Measurements from ENCODE around the gene PUDP.
"Not testable (repeated sequence)": the region's sequence is repeated elsewhere in the genome, so short reads cannot be mapped to it uniquely, and the experiment has no call there.

The PUDP gene

GRCh38 chrX:7071390-7071789, 76.6 kb downstream of the PUDP start:
- DNase-seq = no peak

- no peak for DNase-seq
Measured at GRCh38 chrX:7069556-7069955, 78.4 kb downstream of the PUDP start.

GRCh38 chrX:7068939-7069367, 79.0 kb downstream of the PUDP start:
- DNase-seq = no peak

- DNase-seq = no peak
Measured at GRCh38 chrX:7067256-7067655, 80.7 kb downstream of the PUDP start.

- no peak for DNase-seq
Measured at GRCh38 chrX:7065473-7065872, 82.5 kb downstream of the PUDP start.

GRCh38 chrX:7062903-7063302, 85.0 kb downstream of the PUDP start:
- DNase-seq = no peak

- no peak for DNase-seq
Measured at GRCh38 chrX:7062276-7062675, 85.7 kb downstream of the PUDP start.

- no peak for DNase-seq
Measured at GRCh38 chrX:7061429-7061828, 86.5 kb downstream of the PUDP start.

- DNase-seq = no peak
Measured at GRCh38 chrX:7060444-7060843, 87.5 kb downstream of the PUDP start.

GRCh38 chrX:7059859-7060258, 88.1 kb downstream of the PUDP start:
- DNase-seq = no peak

GRCh38 chrX:7059214-7059838, 88.6 kb downstream of the PUDP start:
- no peak for DNase-seq

GRCh38 chrX:7055386-7056137, 92.4 kb downstream of the PUDP start:
- DNase-seq = no peak

GRCh38 chrX:7054219-7055216, 93.4 kb downstream of the PUDP start:
- no peak for DNase-seq

- no peak for DNase-seq
Measured at GRCh38 chrX:7052541-7052940, 95.4 kb downstream of the PUDP start.

- DNase-seq = no peak
Measured at GRCh38 chrX:7050271-7050670, 97.7 kb downstream of the PUDP start.

- no peak for DNase-seq
Measured at GRCh38 chrX:7047951-7048350, 100.0 kb downstream of the PUDP start.

GRCh38 chrX:7045238-7045955, 102.6 kb downstream of the PUDP start:
- no peak for DNase-seq

GRCh38 chrX:7043796-7044433, 104.0 kb downstream of the PUDP start:
- DNase-seq = not testable (repeated sequence)

GRCh38 chrX:7028246-7028645, 119.7 kb downstream of the PUDP start:
- no peak for DNase-seq

- DNase-seq = no peak
Measured at GRCh38 chrX:7027071-7027470, 120.9 kb downstream of the PUDP start.

- not testable (repeated sequence) for DNase-seq
Measured at GRCh38 chrX:7026365-7026764, 121.6 kb downstream of the PUDP start.

GRCh38 chrX:7025471-7025870, 122.5 kb downstream of the PUDP start:
- DNase-seq = no peak

Data from NCI-H774 (cell line).